Small intestine (tissue), 7 donors: Measurements from ENCODE around the gene GPR34. TPM values are rescaled to one million over a fixed set of nuclear protein-coding genes. Genes with fewer than 3 reads are reported as not detected.
"Not testable (repeated sequence)": the region's sequence is repeated elsewhere in the genome, so short reads cannot be mapped to it uniquely, and the experiment has no call there.

ENCODE experiments used
- DNase-seq, 2 donors: peaks; one replicate each; pipeline versions ENCODE4 v3.0.0 to v3.0.0-alpha.2; 2013
- FAIRE-seq: peaks from 2 replicates; lab custom pipeline; 2012; peaks lifted over from hg19 to GRCh38; lab: Jason Lieb, UNC
- H3K27ac ChIP-seq, 3 donors: one replicate each; pipeline ENCODE4 v1.5.1; 2013; ENCODE audit warnings: low read length in 2 of 3, mild to moderate bottlenecking in 2 of 3, control low read depth in 1 of 3, inconsistent platforms in 1 of 3, low read depth in 1 of 3, moderate library complexity in 1 of 3
- H3K27me3 ChIP-seq, 3 donors: one replicate each; pipeline ENCODE4 v1.6.1; 2013; ENCODE audit warnings: low read length in 3 of 3, inconsistent platforms in 1 of 3; ENCODE audit not compliant: control insufficient read depth in 3 of 3, insufficient read depth in 3 of 3
- H3K36me3 ChIP-seq, 3 donors: one replicate each; pipeline ENCODE4 v1.6.1; 2013; ENCODE audit warnings: low read length in 3 of 3, inconsistent platforms in 1 of 3, low read depth in 1 of 3, mild to moderate bottlenecking in 1 of 3, moderate library complexity in 1 of 3; ENCODE audit not compliant: control insufficient read depth in 3 of 3, insufficient read depth in 2 of 3
- H3K4me1 ChIP-seq, 3 donors: one replicate each; pipeline ENCODE4 v1.6.1; 2013; ENCODE audit warnings: low read length in 2 of 3, inconsistent platforms in 1 of 3, low read depth in 1 of 3, mild to moderate bottlenecking in 1 of 3, moderate library complexity in 1 of 3; ENCODE audit not compliant: control insufficient read depth in 3 of 3, insufficient read depth in 2 of 3
- H3K4me3 ChIP-seq, 3 donors: one replicate each; pipeline ENCODE4 v1.5.1; 2013; ENCODE audit warnings: low read length in 3 of 3, control low read depth in 1 of 3, inconsistent platforms in 1 of 3, low read depth in 1 of 3, mild to moderate bottlenecking in 1 of 3, moderate library complexity in 1 of 3
- H3K9me3 ChIP-seq, 2 donors: one replicate each; pipeline ENCODE4 v1.6.1; 2013; ENCODE audit warnings: low read depth in 1 of 2, low read length in 1 of 2; ENCODE audit not compliant: control insufficient read depth in 2 of 2, insufficient read depth in 1 of 2
- WGBS, 3 donors: extraction: QIAGEN DNeasy Blood & Tissue Kit; methylation state at CpG; one replicate each; pipeline ENCODE4 v1.1.7; 2013; 5-methylcytosine and 5-hydroxymethylcytosine counted together
- polyA plus RNA-seq, 4 donors: library from polyadenylated mRNA; stranded (reverse) in 3 of 4; unstranded in 1 of 4; fragments of 200-250 nt in 3 of 4; fragments of 120-200 nt in 1 of 4; gene quantifications; one replicate each; pipeline versions ENCODE4 v1.2.1 to v1.2.3, GENCODE V29; 2013
- donor health status: healthy with polysubstance abuse.
- donor health status: control.
- donor health status: control.
- donor health status: Bipolar disorder and iron deficiency.
- donor health status: healthy.

GPR34 gene
- polyA plus RNA-seq, 4 donors: 0.45 to 10.1 (median 6.8) TPM

GRCh38 chrX:41665686-41666085 lies 23.1 kb upstream of the GPR34 start:
- no peaks in the 10 kb centered on the region for H3K9me3 ChIP-seq
- peaks cover 0 to 11% (median 0%) of the 10 kb centered on the region in 3 donors for H3K36me3 ChIP-seq
- WGBS, 3 donors: 59 to 82% (median 70%) methylated on average over 2 of the region's 2 CpGs
- H3K4me1 ChIP-seq: no peaks in the 10 kb centered on the region
- DNase-seq (no peak), FAIRE-seq (no peak)
- no peaks in the 10 kb centered on the region for H3K27me3 ChIP-seq
- no peak overlapping the region for H3K27ac ChIP-seq
- H3K4me3 ChIP-seq: no peak overlapping the region

GRCh38 chrX:41666251-41666650 lies 22.5 kb upstream of the GPR34 start:
- H3K27me3 ChIP-seq: no peaks in the 10 kb centered on the region
- DNase-seq (no peak), FAIRE-seq (no peak)
- H3K9me3 ChIP-seq: no peaks in the 10 kb centered on the region
- no peaks in the 10 kb centered on the region for H3K4me1 ChIP-seq
- no peak overlapping the region for H3K4me3 ChIP-seq
- peaks cover 0 to 12% (median 0%) of the 10 kb centered on the region in 3 donors for H3K36me3 ChIP-seq
- no peak overlapping the region for H3K27ac ChIP-seq
- 28 to 75% (median 56%) methylated on average over 1 of the region's 1 CpG for WGBS, 3 donors

DNA sequence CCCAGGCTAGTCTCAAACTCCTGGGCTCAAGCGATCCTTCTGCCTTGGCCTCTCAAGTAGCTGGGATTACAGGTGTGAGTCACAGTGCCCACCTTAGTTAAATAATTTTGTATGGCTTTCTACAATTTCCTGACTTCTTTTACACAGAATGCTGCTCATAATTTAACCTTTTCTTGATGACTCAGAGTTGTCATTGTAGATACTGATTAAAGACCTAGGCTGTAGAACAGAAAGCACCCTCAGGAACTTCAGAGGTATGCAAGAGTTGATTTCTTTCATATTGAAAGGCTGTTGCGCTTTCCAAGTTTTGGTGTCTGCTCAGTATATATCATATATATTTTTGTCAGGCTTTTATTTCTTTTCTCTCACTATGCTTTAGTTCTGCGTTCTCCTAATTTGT lies 21.1 kb upstream of the GPR34 start:
- FAIRE-seq: no peak
- no peaks in the 10 kb centered on the region for H3K9me3 ChIP-seq
- 88 to 96% (median 94%) methylated on average over 3 of the region's 3 CpGs for WGBS, 3 donors

GRCh38 chrX:41670112-41670511 lies 18.7 kb upstream of the GPR34 start:
- H3K36me3 ChIP-seq: peaks cover 0 to 12% (median 1%) of the 10 kb centered on the region in 3 donors
- H3K4me3 ChIP-seq: no peak overlapping the region
- no peak for FAIRE-seq
- no peak for DNase-seq
- no peaks in the 10 kb centered on the region for H3K9me3 ChIP-seq
- no peaks in the 10 kb centered on the region for H3K4me1 ChIP-seq
- no peaks in the 10 kb centered on the region for H3K27me3 ChIP-seq
- no peak overlapping the region for H3K27ac ChIP-seq

More for the DNA sequence above, 21.1 kb upstream of the GPR34 start:
- Histone ChIP-seq H3K4me1 (no peaks in the 10 kb centered on the region), H3K27ac (no peak overlapping the region), H3K36me3 (peaks cover 0 to 13% (median 1%) of the 10 kb centered on the region in 3 donors), H3K27me3 (no peaks in the 10 kb centered on the region), H3K4me3 (no peak overlapping the region)
- no peak for DNase-seq

GRCh38 chrX:41671082-41671481 lies 17.7 kb upstream of the GPR34 start:
- no peak for DNase-seq

GRCh38 chrX:41672643-41673042 lies 16.1 kb upstream of the GPR34 start:
- 40 to 81% (median 79%) methylated on average over 1 of the region's 1 CpG for WGBS, 3 donors
- DNase-seq (no peak), FAIRE-seq (no peak)
- Histone ChIP-seq H3K9me3 (no peaks in the 10 kb centered on the region), H3K27ac (no peak overlapping the region), H3K4me1 (no peaks in the 10 kb centered on the region), H3K27me3 (no peaks in the 10 kb centered on the region), H3K4me3 (no peak overlapping the region), H3K36me3 (peaks cover 0 to 10% (median 1%) of the 10 kb centered on the region in 3 donors)

More at GRCh38 chrX:41671082-41671481, 17.7 kb upstream of the GPR34 start:
- peaks cover 0 to 12% (median 1%) of the 10 kb centered on the region in 3 donors for H3K36me3 ChIP-seq
- no peaks in the 10 kb centered on the region for H3K27me3 ChIP-seq
- no peak overlapping the region for H3K4me3 ChIP-seq
- WGBS, 3 donors: 43 to 82% (median 70%) methylated on average over 1 of the region's 1 CpG
- H3K4me1 ChIP-seq: no peaks in the 10 kb centered on the region
- H3K9me3 ChIP-seq: no peaks in the 10 kb centered on the region
- FAIRE-seq: no peak
- H3K27ac ChIP-seq: no peak overlapping the region

- FAIRE-seq, H3K4me3 ChIP-seq, H3K27me3 ChIP-seq, H3K9me3 ChIP-seq, H3K36me3 ChIP-seq, H3K4me1 ChIP-seq, DNase-seq, H3K27ac ChIP-seq: not testable (repeated sequence)
- 91 to 96% (median 94%) methylated on average over 14 to 15 of the region's 15 CpGs for WGBS, 3 donors
Observed at GRCh38 chrX:41676361-41676760, 12.4 kb upstream of the GPR34 start.

- no peaks in the 10 kb centered on the region for H3K4me1 ChIP-seq
- FAIRE-seq: no peak
- no peaks in the 10 kb centered on the region for H3K36me3 ChIP-seq
- H3K4me3 ChIP-seq: no peak overlapping the region
- H3K9me3 ChIP-seq: no peaks in the 10 kb centered on the region
- H3K27me3 ChIP-seq: no peaks in the 10 kb centered on the region
- H3K27ac ChIP-seq: no peak overlapping the region
- 74 to 76% (median 75%) methylated on average over 6 of the region's 6 CpGs for WGBS, 3 donors
- no peak for DNase-seq
Observed at GRCh38 chrX:41677183-41678060, 11.4 kb upstream of the GPR34 start.
